ENCODE data around the gene CNOT6.
"Not testable (repeated sequence)": the region's sequence is repeated elsewhere in the genome, so short reads cannot be mapped to it uniquely, and the experiment has no call there.

CNOT6 gene

DNA sequence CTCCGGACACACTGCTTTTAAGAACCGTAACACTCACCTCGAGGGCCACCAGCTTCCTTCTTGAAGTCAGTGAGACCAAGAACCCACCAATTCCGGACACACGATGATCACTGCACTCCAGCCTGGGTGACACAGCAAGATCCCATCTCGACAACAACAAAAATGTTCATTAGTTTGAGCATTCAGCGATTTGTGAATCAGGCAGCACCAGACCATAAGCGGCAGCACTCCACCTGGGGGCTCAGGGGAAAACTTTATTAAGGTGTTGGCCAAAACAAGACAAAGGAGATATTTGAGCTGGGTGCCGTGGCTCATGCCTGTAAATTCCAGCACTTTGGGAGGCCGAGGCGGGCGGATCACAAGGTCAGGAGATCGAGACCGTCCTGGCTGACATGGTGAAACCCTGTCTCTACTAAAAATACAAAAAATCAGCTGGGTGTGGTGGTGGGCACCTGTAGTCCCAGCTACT, 34.5 kb upstream of the CNOT6 start:
- not testable (repeated sequence) for H2BK5ac ChIP-seq (ENCODE audit: low read length); H3K27ac ChIP-seq (ENCODE audit: low read depth, low read length); H3K4ac ChIP-seq (ENCODE audit: low read depth, low read length); H3K79me1 ChIP-seq (ENCODE audit: low read length); H2BK120ac ChIP-seq (ENCODE audit: low read depth, low read length); H3K4me2 ChIP-seq (ENCODE audit: low read length); H3K56ac ChIP-seq (ENCODE audit: low read length); H3K9ac ChIP-seq (ENCODE audit: low read length); H2AK5ac ChIP-seq (ENCODE audit: low read length); H3K27me3 ChIP-seq (ENCODE audit: insufficient read depth, low read length, poor library complexity); H3K4me3 ChIP-seq (ENCODE audit: low read length); DNase-seq; H3K79me2 ChIP-seq (ENCODE audit: control insufficient read depth, insufficient read depth, low read length); H4K8ac ChIP-seq (ENCODE audit: low read depth, low read length); H3K18ac ChIP-seq (ENCODE audit: low read length); H3K36me3 ChIP-seq (ENCODE audit: control insufficient read depth, insufficient read depth, low read length); H2BK15ac ChIP-seq (replicated peaks; ENCODE audit: low read depth); H4K5ac ChIP-seq (ENCODE audit: low read length); H3K23ac ChIP-seq (ENCODE audit: low read length); H3K4me1 ChIP-seq (ENCODE audit: control insufficient read depth, low read depth, low read length)
- WGBS (ENCODE audit: extremely low coverage, insufficient coverage, low lambda C conversion rate): no CpG with 5 or more reads among the region's 14 CpGs

DNA sequence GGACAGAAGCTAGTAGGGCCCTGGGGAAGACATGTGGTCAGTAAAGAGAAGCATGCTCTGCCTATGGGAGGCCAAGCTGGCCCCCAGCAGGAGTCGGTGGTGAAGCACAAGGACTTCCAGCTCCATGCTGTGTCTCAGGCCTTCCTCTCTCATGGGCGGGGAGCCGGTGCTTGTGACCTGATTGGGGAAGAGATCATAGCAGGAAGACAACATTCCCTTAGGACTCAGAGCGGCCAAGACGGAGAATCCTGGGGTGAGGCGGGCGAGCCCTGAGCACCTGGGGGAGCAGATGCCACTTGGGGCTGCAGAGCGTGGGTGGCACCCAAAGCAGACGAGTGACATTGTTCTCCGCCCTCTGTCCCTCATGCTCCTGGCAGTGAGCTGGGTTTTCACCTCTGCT, 33.3 kb upstream of the CNOT6 start:
- no peak overlapping the region for H3K18ac ChIP-seq (ENCODE audit: low read length)
- no peak overlapping the region for H4K5ac ChIP-seq (ENCODE audit: low read length)
- H3K9ac ChIP-seq (ENCODE audit: low read length): no peak overlapping the region
- H2BK15ac ChIP-seq (replicated peaks; ENCODE audit: low read depth): no peak overlapping the region
- no peak overlapping the region for H2BK5ac ChIP-seq (ENCODE audit: low read length)
- H4K8ac ChIP-seq (ENCODE audit: low read depth, low read length): no peak overlapping the region
- no peaks in the 10 kb centered on the region for H3K79me2 ChIP-seq (ENCODE audit: control insufficient read depth, insufficient read depth, low read length)
- H3K36me3 ChIP-seq (ENCODE audit: control insufficient read depth, insufficient read depth, low read length): no peaks in the 10 kb centered on the region
- H3K4me1 ChIP-seq (ENCODE audit: control insufficient read depth, low read depth, low read length): no peaks in the 10 kb centered on the region
- no peak overlapping the region for H2BK120ac ChIP-seq (ENCODE audit: low read depth, low read length)
- H3K56ac ChIP-seq (ENCODE audit: low read length): no peak overlapping the region
- H3K4me3 ChIP-seq (ENCODE audit: low read length): no peak overlapping the region
- no CpG with 5 or more reads among the region's 10 CpGs for WGBS (ENCODE audit: extremely low coverage, insufficient coverage, low lambda C conversion rate)
- no peak overlapping the region for H3K27ac ChIP-seq (ENCODE audit: low read depth, low read length)
- no peak overlapping the region for H3K4me2 ChIP-seq (ENCODE audit: low read length)
- DNase-seq: no peak
- no peak overlapping the region for H2AK5ac ChIP-seq (ENCODE audit: low read length)
- no peaks in the 10 kb centered on the region for H3K27me3 ChIP-seq (ENCODE audit: insufficient read depth, low read length, poor library complexity)
- H3K23ac ChIP-seq (ENCODE audit: low read length): no peak overlapping the region
- no peaks in the 10 kb centered on the region for H3K79me1 ChIP-seq (ENCODE audit: low read length)
- H3K4ac ChIP-seq (ENCODE audit: low read depth, low read length): no peak overlapping the region

DNA sequence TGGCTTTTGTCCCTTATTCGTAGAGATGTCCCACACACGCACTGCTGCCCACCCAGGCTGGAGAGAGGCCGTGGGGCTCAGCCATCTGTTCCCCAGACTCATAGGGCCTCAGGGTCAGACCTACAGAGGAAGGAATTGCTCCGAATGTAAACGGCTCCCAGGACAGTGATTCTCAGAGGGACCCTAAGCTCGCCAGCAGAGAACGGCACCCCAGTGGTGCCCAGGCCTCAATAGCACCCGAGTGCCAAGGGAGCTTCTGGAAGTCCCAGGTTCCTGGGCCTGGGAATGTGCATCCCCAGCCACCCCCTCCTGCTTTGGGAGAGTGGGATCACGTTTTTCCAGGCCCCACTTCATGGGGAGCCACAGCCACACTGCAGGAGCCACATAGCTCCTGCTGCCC, 32.9 kb upstream of the CNOT6 start:
- no peak overlapping the region for H3K56ac ChIP-seq (ENCODE audit: low read length)
- no peak overlapping the region for H2BK15ac ChIP-seq (replicated peaks; ENCODE audit: low read depth)
- DNase-seq: no peak
- H3K4me1 ChIP-seq (ENCODE audit: control insufficient read depth, low read depth, low read length): no peaks in the 10 kb centered on the region
- no peak overlapping the region for H3K9ac ChIP-seq (ENCODE audit: low read length)
- H3K18ac ChIP-seq (ENCODE audit: low read length): no peak overlapping the region
- H3K27me3 ChIP-seq (ENCODE audit: insufficient read depth, low read length, poor library complexity): no peaks in the 10 kb centered on the region
- no peak overlapping the region for H2AK5ac ChIP-seq (ENCODE audit: low read length)
- no peak overlapping the region for H3K4ac ChIP-seq (ENCODE audit: low read depth, low read length)
- H3K36me3 ChIP-seq (ENCODE audit: control insufficient read depth, insufficient read depth, low read length): no peaks in the 10 kb centered on the region
- no peak overlapping the region for H3K4me3 ChIP-seq (ENCODE audit: low read length)
- H2BK5ac ChIP-seq (ENCODE audit: low read length): no peak overlapping the region
- no peak overlapping the region for H3K4me2 ChIP-seq (ENCODE audit: low read length)
- no peaks in the 10 kb centered on the region for H3K79me2 ChIP-seq (ENCODE audit: control insufficient read depth, insufficient read depth, low read length)
- no CpG with 5 or more reads among the region's 9 CpGs for WGBS (ENCODE audit: extremely low coverage, insufficient coverage, low lambda C conversion rate)
- H3K23ac ChIP-seq (ENCODE audit: low read length): no peak overlapping the region
- H3K79me1 ChIP-seq (ENCODE audit: low read length): no peaks in the 10 kb centered on the region
- H2BK120ac ChIP-seq (ENCODE audit: low read depth, low read length): no peak overlapping the region
- H3K27ac ChIP-seq (ENCODE audit: low read depth, low read length): no peak overlapping the region
- no peak overlapping the region for H4K8ac ChIP-seq (ENCODE audit: low read depth, low read length)
- H4K5ac ChIP-seq (ENCODE audit: low read length): no peak overlapping the region

DNA sequence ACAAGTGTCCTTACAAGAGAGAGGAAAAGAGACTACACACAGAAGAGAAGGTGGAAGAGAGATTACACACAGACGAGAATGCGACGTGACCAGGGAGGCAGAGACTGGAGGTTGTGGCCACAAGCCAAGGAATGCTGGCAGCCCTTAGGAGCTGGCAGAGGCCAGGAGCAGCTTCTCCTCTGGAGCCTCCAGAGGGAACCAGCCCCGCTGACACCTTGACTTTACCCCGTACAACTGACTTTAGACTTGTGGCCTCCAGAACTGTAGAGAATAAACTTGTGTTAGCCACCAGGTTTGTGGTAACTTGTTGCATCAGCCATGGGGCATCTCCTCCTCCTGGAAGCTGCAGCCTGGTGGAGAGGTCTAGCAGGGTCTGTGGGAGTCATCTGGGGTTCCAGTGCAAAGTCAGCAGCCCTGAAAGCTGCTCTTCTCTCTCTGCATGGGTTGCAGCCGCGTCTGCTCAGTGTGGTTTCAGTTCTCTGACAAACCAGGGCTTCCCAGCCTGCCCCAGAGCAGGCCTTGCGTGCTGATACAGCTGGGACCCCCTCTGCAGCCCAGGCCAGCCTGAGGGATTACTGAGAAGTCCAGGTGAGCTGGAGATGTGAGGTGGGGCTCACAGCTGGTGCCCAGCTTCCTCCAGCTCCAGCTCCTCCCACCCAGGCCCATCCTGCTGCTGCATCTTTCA, 30.8 kb upstream of the CNOT6 start:
- no peak overlapping the region for H3K18ac ChIP-seq (ENCODE audit: low read length)
- no peak for DNase-seq
- H3K36me3 ChIP-seq (ENCODE audit: control insufficient read depth, insufficient read depth, low read length): no peaks in the 10 kb centered on the region
- no peak overlapping the region for H2BK5ac ChIP-seq (ENCODE audit: low read length)
- no peaks in the 10 kb centered on the region for H3K27me3 ChIP-seq (ENCODE audit: insufficient read depth, low read length, poor library complexity)
- H3K27ac ChIP-seq (ENCODE audit: low read depth, low read length): no peak overlapping the region
- H3K79me2 ChIP-seq (ENCODE audit: control insufficient read depth, insufficient read depth, low read length): no peaks in the 10 kb centered on the region
- no peak overlapping the region for H3K56ac ChIP-seq (ENCODE audit: low read length)
- no CpG with 5 or more reads among the region's 8 CpGs for WGBS (ENCODE audit: extremely low coverage, insufficient coverage, low lambda C conversion rate)
- H3K4me1 ChIP-seq (ENCODE audit: control insufficient read depth, low read depth, low read length): no peaks in the 10 kb centered on the region
- no peak overlapping the region for H3K9ac ChIP-seq (ENCODE audit: low read length)
- no peak overlapping the region for H4K8ac ChIP-seq (ENCODE audit: low read depth, low read length)
- no peak overlapping the region for H3K4me2 ChIP-seq (ENCODE audit: low read length)
- no peak overlapping the region for H3K4ac ChIP-seq (ENCODE audit: low read depth, low read length)
- no peak overlapping the region for H3K23ac ChIP-seq (ENCODE audit: low read length)
- H4K5ac ChIP-seq (ENCODE audit: low read length): no peak overlapping the region
- no peak overlapping the region for H3K4me3 ChIP-seq (ENCODE audit: low read length)
- H2AK5ac ChIP-seq (ENCODE audit: low read length): no peak overlapping the region
- no peak overlapping the region for H2BK120ac ChIP-seq (ENCODE audit: low read depth, low read length)
- no peaks in the 10 kb centered on the region for H3K79me1 ChIP-seq (ENCODE audit: low read length)
- no peak overlapping the region for H2BK15ac ChIP-seq (replicated peaks; ENCODE audit: low read depth)

- no peak for DNase-seq
- no peaks in the 10 kb centered on the region for H3K27me3 ChIP-seq (ENCODE audit: insufficient read depth, low read length, poor library complexity)
- H3K27ac ChIP-seq (ENCODE audit: low read depth, low read length): no peak overlapping the region
- H2BK120ac ChIP-seq (ENCODE audit: low read depth, low read length): no peak overlapping the region
- no peak overlapping the region for H3K18ac ChIP-seq (ENCODE audit: low read length)
- H3K79me1 ChIP-seq (ENCODE audit: low read length): no peaks in the 10 kb centered on the region
- H3K23ac ChIP-seq (ENCODE audit: low read length): no peak overlapping the region
- no peak overlapping the region for H2AK5ac ChIP-seq (ENCODE audit: low read length)
- no peaks in the 10 kb centered on the region for H3K36me3 ChIP-seq (ENCODE audit: control insufficient read depth, insufficient read depth, low read length)
- H4K8ac ChIP-seq (ENCODE audit: low read depth, low read length): no peak overlapping the region
- H3K9ac ChIP-seq (ENCODE audit: low read length): no peak overlapping the region
- no peak overlapping the region for H2BK5ac ChIP-seq (ENCODE audit: low read length)
- H3K4me3 ChIP-seq (ENCODE audit: low read length): no peak overlapping the region
- no peak overlapping the region for H3K4ac ChIP-seq (ENCODE audit: low read depth, low read length)
- no peaks in the 10 kb centered on the region for H3K79me2 ChIP-seq (ENCODE audit: control insufficient read depth, insufficient read depth, low read length)
- no peak overlapping the region for H4K5ac ChIP-seq (ENCODE audit: low read length)
- H2BK15ac ChIP-seq (replicated peaks; ENCODE audit: low read depth): no peak overlapping the region
- H3K56ac ChIP-seq (ENCODE audit: low read length): no peak overlapping the region
- H3K4me2 ChIP-seq (ENCODE audit: low read length): no peak overlapping the region
- no peaks in the 10 kb centered on the region for H3K4me1 ChIP-seq (ENCODE audit: control insufficient read depth, low read depth, low read length)
- WGBS (ENCODE audit: extremely low coverage, insufficient coverage, low lambda C conversion rate): no CpG with 5 or more reads among the region's 13 CpGs
Observed at GRCh38 chr5:180463916-180464602, 30.1 kb upstream of the CNOT6 start.
